HEK293 (cell line): ENCODE measurements around the gene NEU3.

Experiments
- CTCF ChIP-seq: fragments of 450-650 bp; formaldehyde crosslinking; IDR thresholded peaks from 2 replicates; pipeline ENCODE4 v1.5.1; 2016; ENCODE audit warnings: missing biosample characterization, missing genetic modification characterization
- PATZ1 ChIP-seq: fragments of 450-650 bp; formaldehyde crosslinking; IDR thresholded peaks from 2 replicates; pipeline ENCODE4 v1.5.1; 2016; ENCODE audit warnings: missing biosample characterization, missing genetic modification characterization
- REST ChIP-seq: fragments of 450-650 bp; formaldehyde crosslinking; IDR thresholded peaks from 2 replicates; pipeline ENCODE4 v1.5.1; 2016; ENCODE audit warnings: missing biosample characterization, missing genetic modification characterization
- YY1 ChIP-seq: fragments of 450-650 bp; formaldehyde crosslinking; IDR thresholded peaks from 2 replicates; pipeline ENCODE4 v1.5.1; 2018; ENCODE audit warnings: missing biosample characterization, missing genetic modification characterization
- ZBTB11 ChIP-seq: fragments of 450-650 bp; formaldehyde crosslinking; conservative IDR thresholded peaks from 2 replicates; pipeline ENCODE4 v1.5.1; 2016; ENCODE audit warnings: low read depth, missing biosample characterization, missing genetic modification characterization
- ZBTB6 ChIP-seq: fragments of 450-650 bp; formaldehyde crosslinking; IDR thresholded peaks from 2 replicates; pipeline ENCODE4 v1.5.1; 2017; ENCODE audit warnings: missing biosample characterization, missing genetic modification characterization
- ZNF248 ChIP-seq: fragments of 450-650 bp; formaldehyde crosslinking; IDR thresholded peaks from 2 replicates; pipeline ENCODE4 v1.5.1; 2017; ENCODE audit warnings: missing biosample characterization, missing genetic modification characterization
- ZNF510 ChIP-seq: fragments of 450-650 bp; formaldehyde crosslinking; IDR thresholded peaks from 2 replicates; pipeline ENCODE4 v1.5.1; 2018; ENCODE audit warnings: mild to moderate bottlenecking, missing genetic modification characterization, missing biosample characterization; ENCODE audit not compliant: insufficient replicate concordance
- ZNF677 ChIP-seq: fragments of 450-650 bp; IDR thresholded peaks from 2 replicates; pipeline ENCODE4 v1.5.0; 2018; ENCODE audit warnings: missing biosample characterization, mild to moderate bottlenecking, missing genetic modification characterization, moderate library complexity
- ZNF747 ChIP-seq: fragments of 450-650 bp; formaldehyde crosslinking; IDR thresholded peaks from 2 replicates; pipeline ENCODE4 v1.5.1; 2016; ENCODE audit warnings: missing biosample characterization, missing genetic modification characterization
- ZNF792 ChIP-seq: fragments of 450-650 bp; formaldehyde crosslinking; IDR thresholded peaks from 2 replicates; pipeline ENCODE4 v1.5.1; 2016; ENCODE audit warnings: missing biosample characterization, missing genetic modification characterization
- ZSCAN30 ChIP-seq: fragments of 450-650 bp; IDR thresholded peaks from 2 replicates; pipeline ENCODE4 v1.5.1; 2018; ENCODE audit warnings: missing biosample characterization, mild to moderate bottlenecking, missing genetic modification characterization, moderate library complexity

- TF ChIP-seq CTCF (tag by site-specific recombination) = no peak
- no peak for TF ChIP-seq PATZ1 (tag by site-specific recombination)
- no peak for TF ChIP-seq ZNF510 (tag by site-specific recombination)
- TF ChIP-seq ZSCAN30 (tag by site-specific recombination) = no peak
- no peak for TF ChIP-seq ZBTB11 (tag by site-specific recombination)
- no peak for TF ChIP-seq ZNF248 (tag by site-specific recombination)
- TF ChIP-seq ZNF677 (tag by site-specific recombination) = no peak
- TF ChIP-seq ZNF747 = no peak
- TF ChIP-seq ZNF792 = no peak
- TF ChIP-seq YY1 = no peak
- TF ChIP-seq REST (tag by site-specific recombination) = no peak
- TF ChIP-seq ZBTB6 (tag by site-specific recombination) = no peak
Measured at GRCh38 chr11:75028724-75029123, 40.0 kb downstream of the NEU3 start.
